Measurements from ENCODE around the gene COMMD9. TPM values are rescaled to one million over a fixed set of nuclear protein-coding genes. Genes with fewer than 3 reads are reported as not detected.

The COMMD9 gene
- total RNA-seq = 18.9 and 28.5 TPM in 2 replicates

DNA sequence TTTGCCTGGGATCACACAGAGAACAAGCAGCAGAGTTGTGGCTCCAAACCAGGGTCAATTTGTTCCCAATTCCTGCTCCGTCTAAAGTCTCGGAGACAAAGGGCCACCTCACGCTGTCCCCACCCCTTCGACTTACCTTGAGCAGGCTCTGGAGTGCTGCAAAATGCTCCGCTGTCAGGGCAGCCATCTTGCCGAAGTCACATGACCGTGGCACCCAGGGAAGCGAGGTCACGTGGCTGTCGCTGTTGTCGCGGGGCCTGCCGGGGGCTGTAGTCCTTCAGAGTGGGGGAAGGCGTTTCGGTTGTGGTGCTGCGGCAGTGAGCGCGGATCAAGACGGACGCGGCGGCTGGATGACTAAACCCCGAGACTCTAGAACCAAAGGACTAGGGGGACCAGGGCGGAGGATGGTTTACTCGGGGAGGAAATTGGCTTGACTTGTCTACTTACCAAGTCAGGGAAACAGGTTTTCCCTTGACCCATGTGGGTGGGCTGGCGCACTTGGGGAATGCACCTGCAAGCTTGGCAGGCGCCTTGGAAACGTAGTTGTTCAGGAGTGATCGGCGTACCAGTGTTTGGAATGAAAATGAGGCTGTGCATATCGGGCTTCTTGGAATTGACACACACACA lies at the start of gene COMMD9:
Gene COMMD9, minus strand, starts transcription at position 199 of the 627 bp plus-strand sequence. Its CDS starts 12 bp downstream, at position 187.

DNA sequence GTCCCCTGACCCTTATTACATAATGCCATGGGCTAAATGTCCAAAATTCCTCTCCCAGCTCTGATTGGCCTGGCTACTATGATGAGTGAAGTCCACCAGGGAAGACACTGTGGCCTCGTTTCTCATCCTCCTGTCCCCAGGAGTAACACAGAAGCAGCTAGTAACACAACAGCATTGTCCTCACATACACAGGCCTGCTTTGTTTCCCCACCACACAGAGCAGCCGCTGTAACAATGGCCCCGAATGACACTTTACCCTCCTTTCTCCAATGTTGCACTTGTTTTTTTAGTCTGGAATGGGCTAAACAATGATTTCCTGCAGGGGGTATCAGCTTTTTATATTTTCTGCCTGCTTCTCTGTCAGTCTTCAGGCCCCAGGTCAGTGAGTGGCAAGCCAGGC lies 6.7 kb upstream of the COMMD9 start, which contains the start of gene PRR5L:
Gene PRR5L, plus strand, starts transcription at position 363 of the 400 bp plus-strand sequence. CDS start 104,834 bp downstream, outside the sequence.

Other genes starting within 250 kb of the COMMD9 start
- gene PRR5L, start 6.9 kb upstream of the COMMD9 start, total RNA-seq = 7.6 and 10.4 TPM in 2 replicates
- 5.9 and 7.1 TPM in 2 replicates for gene TRAF6, start 220.8 kb upstream of the COMMD9 start, total RNA-seq